DMS153 treated with DMSO at 0.1 percent for 48 hours (cell line): ENCODE results near the gene DND1.
"Not testable (repeated sequence)": the region's sequence is repeated elsewhere in the genome, so short reads cannot be mapped to it uniquely, and the experiment has no call there.

Experiments
- DNase-seq: peaks from one replicate; lab custom pipeline; 2025; ENCODE audit not compliant: unreplicated experiment; lab: John Stamatoyannopoulos, UW

The DND1 gene

DNA sequence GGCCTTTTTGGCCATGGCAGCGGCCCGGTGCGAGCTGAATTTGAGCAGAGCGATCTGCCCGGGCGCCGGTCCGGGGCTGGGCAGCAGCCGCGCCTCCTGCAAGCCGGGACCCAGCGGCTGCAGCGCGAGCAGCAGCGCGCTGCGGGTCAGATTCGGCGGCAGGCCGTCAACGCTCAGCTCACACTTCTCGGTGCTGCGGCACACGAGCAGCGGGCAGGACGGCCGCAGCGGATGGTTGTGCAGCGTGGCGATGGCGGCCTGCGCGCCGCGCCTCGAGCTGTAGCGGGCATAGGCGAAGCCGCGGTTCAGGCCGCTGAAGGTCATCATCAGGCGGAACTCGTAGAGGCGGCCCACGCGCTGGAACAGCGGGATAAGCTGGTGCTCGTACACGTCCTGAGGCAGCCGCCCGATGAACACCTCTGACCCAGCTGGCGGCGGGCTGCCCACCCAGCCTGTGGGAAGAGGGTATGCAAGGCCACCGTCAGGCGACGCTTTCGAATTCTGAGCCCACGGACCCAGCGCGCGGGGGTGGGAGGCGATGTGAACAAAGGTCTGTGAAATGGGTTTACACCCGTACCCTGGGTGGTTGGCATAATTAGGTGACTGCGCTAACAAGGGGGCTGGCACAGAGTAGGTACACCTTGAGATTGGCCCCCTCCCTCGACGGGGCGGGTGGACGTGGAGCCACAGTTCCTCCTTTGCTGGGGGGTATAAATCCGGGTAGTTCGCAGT is 755 bp downstream of the DND1 start:
- DNase-seq, result no peak

DNA sequence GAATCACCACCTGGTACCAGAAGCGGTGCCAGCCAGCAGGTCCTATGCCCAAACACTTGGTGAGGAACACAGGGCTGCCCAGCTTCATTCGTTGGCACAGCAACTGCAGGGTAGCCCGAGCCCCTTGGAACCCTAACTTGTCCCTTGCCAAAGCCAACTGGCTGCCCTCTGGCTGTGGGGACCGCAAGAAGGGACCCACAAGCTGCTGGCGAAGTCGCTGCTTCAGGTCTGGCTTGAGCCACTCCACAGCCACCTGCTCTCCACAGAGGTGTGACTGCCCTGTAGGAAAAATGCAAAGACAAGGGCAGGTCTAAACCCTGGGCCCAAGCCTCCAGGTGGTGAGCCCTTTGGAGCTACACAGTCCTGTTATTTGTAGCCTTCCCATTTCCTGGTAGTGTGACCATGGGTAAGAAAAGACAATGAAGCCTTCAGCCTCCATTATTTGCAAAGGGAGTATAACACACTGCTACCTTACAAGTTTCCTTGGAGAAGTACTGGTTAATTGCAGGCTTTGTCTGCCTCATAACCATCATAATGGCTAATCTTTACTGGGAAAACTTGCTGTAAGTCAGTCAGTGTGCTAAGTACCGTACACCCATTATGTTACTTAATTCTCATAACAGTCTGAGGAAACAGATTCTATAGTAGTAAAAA is 1.8 kb downstream of the DND1 start:
- DNase-seq, result no peak

DNA sequence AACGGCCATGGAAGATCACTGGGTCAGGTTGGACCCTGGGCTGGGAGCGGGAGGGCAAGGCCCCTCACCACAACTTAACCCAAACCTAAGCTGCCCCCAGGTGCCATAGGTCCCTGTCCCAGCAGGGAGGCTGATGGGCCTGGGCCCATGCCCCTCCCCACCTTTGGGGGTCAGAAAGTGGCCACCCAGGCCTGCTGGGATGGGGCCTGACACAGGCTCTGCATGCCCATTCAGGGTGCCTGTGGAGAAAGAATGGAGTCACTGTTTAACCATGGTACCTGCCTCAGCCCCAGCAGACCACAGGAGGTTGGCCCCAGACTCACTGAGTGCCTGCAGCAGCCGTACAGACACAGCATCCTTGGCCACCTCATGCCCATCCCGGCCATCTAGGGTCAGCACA is 2.3 kb downstream of the DND1 start:
- DNase-seq, result not testable (repeated sequence)

DNA sequence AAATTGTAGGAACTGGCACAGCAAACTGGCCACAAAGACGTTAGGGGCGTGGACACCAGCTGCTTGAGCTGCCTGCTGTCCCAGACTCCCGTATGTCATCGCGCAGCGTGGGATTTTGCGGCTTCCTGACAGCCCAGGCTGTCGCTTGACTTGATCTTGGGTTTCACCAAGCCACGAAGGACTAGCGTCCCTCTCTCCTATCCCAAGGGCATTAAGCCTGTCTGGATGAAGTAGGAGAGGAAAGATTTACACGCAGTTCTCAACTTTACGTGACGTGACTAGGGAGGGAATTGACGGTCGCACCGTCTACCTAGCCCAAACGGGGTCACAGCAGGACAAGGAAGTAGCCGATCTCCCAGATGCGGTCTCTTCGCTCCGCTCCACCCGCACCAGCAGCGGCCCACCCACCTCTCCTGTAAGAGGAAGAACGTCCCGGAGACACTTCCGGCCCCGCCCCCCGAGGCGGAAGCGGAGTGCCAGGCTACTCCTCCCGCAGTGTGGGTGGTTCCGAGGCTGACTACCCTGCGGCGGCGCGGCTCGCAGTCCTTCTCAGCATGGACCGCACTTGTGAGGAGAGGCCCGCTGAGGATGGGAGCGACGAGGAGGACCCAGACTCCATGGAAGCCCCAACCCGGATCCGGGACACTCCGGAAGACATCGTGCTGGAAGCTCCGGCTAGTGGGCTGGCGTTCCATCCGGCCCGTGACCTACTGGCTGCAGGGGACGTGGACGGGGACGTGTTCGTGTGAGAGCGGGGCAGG is 8.8 kb downstream of the DND1 start, which contains the start of gene WDR55:
WDR55 (plus strand) TSS at position 546 of the 761 bp plus-strand sequence; CDS start at position 555, 9 bp downstream.
- DNase-seq, result peak; percentile 52

DNA sequence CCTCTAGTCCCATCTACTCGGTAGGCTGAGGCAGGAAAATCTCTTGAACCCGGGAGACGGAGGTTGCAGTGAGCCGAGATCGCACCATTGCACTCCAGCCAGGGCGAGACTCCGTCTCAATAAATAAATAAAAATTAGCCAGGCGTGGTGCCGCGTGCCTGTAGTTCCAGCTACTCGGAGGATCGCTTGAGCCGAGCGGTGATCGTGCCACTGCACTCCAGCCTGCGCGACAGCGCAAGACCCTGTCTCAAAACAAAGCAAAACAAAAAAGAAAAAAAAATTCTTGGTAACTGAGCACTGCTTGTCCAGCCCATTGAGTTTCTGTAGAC is 9.4 kb downstream of the DND1 start:
- no peak for DNase-seq

DNA sequence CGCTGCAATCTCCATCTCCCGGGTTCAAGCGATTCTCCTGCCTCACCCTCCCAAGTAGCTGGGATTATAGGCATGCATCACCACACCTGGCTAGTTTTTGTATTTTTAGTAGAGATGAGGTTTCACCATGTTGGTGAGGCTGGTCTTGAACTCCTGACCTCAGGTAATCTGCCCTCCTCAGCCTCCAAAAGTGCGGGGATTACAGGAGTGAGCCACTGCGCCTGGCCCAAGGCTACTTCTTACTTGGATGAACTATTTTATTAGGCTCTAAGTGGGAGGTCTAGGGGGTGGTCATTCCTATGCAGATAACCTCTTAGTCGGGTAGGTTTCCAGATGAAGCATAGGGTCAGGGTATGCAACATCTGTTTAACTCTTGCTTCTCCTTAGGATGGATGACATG is 13.0 kb downstream of the DND1 start:
- not testable (repeated sequence) for DNase-seq

DNA sequence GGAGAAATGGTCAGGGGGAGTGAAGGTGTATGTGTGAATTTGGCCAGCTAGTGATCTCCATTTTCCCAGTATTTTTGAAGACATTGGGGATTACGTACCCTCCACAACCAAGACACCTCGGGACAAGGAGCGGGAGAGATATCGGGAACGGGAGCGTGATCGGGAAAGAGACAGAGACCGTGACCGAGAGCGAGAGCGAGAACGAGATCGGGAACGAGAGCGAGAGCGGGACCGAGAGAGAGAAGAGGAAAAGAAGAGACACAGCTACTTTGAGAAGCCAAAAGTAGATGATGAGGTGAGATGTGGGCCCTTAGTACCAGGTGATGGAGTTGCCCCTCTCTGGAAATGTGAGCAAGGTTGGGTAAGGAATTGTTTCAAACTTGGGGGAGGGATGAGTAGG is 14.5 kb downstream of the DND1 start:
- no peak for DNase-seq

DNA sequence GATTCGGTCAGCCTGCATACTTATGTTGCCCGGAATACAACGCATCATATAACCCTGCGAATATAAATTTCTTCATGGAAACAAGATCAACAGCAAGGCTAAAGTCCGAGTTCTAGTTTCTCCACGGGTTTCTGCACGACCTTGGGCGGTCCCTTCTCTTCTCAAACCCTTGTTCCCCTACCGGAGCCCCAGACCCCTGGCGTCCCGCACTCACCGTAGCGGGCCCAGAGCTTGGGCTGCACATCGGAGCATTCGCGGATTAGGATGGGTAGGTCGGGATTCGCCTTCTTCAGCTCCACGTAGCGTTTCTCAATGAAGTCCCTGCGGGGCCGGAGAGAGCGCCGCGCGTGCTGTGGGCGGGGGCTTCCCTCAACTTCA is 26.3 kb downstream of the DND1 start:
- no peak for DNase-seq

DNA sequence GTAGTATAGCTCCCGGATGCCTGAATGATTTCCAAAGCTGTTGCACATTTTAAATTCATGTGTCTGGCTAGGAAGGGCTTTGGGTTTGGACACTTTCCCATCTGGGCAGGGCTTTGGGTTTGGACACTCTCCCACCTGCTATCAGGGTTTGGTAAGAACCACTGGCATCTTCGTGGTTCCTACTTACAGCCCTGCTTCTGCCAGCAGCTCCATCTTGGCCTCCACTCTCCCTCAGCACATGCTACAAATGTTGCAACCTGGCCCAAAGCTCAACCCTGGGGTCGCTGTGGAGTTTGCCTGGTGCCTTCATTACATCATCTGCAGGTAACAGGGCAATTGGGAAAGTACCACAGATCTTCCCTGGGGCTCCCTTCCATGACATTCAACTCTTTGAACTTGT is 30.7 kb downstream of the DND1 start:
- no peak for DNase-seq

DNA sequence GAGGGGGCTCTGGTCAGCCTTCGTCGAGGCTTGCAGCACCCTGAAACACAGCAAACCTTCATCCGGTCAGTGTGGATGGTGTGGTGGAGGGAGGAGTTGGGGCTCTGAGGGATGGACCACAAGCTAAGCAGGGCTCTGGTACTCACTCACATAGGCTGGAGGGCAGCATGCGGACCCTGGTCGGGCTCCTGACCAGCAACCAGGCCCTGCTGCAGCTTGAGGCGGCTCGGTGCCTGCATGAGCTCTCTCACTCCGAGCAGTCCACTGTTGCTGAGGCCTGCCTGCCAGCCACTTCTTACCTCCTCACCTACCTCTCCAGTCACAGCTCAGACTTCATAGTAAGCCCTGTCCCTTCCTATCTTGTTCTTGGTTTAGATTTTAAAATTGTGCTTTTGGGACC is 31.7 kb downstream of the DND1 start:
- DNase-seq, result no peak

DNA sequence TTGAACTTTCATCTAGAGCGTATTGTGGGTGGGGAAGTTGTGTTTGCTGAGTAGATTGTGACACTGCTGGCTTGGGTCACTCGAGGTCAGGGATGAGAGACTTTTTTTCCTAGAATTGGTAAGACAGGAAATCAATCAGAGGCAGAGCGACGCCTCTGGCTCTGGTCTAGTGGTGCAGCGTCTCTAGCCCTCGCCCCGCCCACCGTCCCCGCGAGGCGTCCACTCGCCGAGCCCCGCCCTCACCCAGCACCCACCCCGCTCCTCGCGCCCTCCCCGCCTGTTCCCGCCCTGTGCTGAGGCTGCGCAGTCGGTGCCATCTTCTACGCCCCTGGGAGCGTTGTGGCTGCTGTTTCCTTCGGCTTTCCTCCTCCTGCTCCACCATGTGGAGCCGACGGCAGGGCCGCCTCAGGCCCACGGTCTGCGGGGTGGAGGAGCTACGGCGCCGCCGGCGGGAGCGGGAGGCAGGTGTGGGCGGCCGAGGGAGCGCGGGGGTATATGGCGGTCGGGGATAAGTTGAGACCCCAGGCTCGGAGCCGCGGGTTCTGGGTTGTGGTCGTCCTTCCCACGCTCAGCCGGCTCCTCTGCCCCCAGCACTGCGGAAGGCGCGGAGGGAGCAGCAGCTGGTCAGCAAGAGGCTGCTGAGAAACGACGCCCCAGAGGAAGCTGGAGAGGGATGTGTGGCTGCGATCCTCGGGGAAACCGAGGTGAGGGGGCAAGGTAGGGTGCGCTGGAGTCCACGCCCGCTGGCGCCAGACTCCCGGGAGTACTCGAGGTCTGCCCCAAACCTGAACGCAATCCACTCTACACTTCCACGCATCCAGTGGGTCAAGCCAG is 34.0 kb downstream of the DND1 start, which contains the start of gene TMCO6:
TMCO6 (plus strand) TSS at position 304 of the 834 bp plus-strand sequence; CDS start at position 381, 77 bp downstream.
- DNase-seq, result peak; percentile 44

DNA sequence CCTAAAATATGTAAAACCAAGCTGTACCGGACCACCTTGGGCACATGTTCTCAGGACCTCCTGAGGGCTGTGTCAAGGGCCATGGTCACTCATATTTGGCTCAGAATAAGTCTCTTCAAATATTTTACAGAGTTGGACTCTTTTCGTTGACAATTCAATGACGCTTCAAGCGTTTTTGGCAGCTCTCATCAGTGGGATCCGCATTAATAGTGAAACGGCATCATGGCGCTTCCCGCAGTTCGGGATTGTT is 34.6 kb downstream of the DND1 start:
- not testable (repeated sequence) for DNase-seq

DNA sequence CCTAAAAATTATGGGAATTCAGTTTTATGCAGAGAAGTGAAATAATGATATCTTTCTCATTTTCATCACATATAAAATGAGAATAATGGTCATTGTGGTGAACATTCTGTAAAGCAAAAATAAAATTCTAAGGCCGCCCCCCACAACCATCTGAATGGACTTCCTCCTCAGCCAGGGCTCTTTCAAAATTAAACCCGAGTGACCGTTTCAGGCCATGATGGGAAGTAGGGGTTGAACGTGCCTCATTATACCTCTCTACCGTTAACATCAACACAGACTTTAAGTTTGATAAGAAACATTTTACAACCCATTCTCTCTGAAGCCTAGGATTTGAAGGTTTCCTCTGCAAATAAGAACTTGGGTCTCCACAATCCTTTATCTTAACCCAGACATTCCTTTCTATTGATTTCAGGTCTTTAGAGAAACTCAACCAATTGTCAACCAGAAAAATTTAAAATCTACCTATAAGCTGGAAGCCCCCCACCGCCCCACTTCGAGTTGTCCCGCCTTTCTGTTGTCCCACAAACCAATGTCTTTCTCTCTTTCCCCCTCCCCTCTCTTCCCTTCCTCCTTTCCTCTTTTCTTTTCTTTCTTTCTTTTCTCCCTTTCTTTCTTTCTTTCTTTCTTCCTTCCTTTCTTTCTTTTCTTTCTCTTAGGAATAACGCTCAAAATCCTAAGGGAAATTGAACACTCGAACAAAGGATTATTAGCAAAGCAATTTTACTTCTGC is 35.8 kb downstream of the DND1 start:
- no peak for DNase-seq

DNA sequence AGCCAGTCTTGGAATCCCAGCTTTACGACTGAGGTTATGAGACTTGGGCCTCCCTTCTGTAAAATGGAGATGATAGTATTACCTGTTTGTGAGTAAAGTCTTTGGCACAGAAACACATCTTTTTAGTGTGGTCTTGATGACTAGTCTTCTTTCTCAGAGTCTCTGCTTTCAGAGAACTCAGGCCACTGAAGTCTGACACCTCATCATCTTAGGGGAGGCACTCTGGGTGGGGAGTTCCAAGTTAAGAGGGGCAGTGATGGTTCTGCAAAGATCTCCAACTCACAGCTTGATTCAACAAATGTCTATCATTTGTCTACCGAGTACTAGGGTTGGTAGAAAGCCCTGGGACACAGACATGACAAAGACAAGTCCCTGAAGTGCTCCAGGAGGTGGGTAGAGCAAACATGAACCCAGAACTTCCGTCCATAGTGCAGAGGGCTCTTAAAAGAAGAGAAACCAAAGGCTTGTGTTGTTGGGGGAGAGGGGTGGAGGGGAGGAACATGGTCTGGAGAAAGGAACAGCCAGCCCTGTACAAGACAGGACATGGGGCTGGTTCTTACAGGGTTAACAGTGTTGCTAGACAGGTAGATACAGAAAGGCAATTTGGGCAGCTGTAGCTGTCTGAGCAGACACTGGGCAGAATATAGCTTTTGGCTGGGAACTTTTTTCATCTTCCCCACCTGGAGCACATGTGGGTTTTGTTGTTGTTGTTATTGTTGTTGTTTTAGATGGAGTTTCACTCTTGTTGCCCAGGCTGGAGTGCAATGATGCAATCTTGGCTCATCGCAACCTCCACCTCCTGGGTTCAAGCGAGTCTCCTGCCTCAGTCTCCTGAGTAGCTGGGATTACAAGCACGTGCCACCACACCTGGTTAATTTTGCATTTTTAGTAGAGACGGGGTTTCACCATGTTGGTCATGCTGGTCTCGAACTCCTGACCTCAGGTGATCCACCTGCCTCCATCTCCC is 37.8 kb downstream of the DND1 start:
- no peak for DNase-seq

DNA sequence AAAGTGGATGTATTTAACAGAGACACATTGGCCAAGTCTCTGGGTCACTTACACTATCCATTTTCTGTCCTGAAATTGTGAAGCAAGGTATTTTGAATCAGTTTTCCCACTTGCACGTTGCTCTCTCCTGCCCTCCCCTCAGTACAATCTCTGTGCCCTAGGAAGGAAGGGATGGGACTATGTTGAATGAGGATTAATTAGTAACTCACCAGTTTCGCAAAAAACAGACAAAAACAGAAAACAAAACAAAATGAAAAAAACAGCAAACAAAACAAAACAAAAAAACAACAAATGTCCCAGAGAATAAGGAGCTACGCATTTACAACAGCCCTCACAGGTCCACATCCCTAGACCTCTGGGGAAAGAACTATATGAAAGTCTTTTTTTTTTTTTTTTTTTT is 39.3 kb downstream of the DND1 start:
- no peak for DNase-seq

DNA sequence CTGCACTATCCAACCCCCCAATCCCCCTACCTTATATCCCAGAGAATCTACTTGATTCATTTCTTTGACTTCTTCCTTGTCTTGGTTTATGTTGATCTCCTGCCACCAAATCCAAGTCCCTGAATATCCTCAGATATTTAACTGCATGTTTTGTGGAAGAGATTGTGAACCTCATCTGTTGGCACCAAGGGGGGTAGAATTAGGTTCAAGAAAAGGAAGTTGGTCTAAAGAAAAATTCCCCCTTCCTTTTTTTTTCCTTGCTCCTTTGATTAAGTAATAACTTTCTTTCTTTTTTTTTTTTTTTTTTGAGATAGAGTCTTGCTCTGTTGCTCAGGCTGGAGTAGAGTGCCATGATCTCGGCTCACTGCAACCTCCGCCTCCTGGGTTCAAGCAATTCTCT is 39.9 kb downstream of the DND1 start:
- no peak for DNase-seq

DNA sequence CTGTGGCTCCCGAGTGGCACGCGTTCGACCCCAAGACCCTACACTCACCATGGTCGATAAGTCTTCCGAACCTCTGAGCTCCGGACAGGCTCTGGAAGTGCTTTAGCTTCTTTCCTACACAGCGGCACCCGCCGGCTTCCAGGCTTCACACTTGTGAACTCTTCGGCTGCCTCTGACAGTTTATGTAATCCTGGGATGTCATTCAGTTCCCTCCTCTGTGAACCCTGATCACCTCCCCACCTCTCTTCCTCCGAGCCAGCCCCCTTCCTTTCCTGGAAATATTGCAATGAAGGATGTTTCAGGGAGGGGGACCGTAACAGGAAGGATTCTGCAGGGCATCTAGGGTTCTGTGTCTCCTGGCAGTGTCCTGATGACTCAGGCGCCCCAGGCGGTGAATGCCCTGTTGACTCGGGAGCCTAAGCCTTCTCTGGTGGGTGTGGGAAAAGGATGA is 40.3 kb downstream of the DND1 start, which contains the start of gene CD14:
CD14 (minus strand) TSS at position 155 of the 451 bp plus-strand sequence; CDS start at position 51, 104 bp downstream.
- DNase-seq, result no peak

DNA sequence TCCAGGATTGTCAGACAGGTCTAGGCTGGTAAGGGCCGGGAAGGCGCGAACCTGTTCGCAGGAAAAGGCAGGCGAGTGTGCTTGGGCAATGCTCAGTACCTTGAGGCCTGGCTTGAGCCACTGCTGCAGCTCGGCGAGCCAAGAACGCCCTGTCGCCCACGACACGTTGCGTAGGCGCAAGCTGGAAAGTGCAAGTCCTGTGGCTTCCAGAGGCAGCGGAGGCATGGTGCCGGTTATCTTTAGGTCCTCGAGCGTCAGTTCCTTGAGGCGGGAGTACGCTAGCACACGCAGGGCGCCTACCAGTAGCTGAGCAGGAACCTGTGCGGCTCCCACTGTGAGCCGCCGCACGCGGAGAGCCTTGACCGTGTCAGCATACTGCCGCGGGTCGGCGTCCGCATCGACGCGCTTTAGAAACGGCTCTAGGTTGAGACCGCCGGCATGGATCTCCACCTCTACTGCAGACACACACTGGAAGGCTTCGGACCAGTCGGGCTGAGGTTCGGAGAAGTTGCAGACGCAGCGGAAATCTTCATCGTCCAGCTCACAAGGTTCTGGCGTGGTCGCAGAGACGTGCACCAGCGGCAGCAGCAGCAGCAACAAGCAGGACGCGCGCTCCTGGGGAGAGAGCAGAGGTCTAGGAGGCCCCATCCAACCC is 40.9 kb downstream of the DND1 start:
- no peak for DNase-seq

DNA sequence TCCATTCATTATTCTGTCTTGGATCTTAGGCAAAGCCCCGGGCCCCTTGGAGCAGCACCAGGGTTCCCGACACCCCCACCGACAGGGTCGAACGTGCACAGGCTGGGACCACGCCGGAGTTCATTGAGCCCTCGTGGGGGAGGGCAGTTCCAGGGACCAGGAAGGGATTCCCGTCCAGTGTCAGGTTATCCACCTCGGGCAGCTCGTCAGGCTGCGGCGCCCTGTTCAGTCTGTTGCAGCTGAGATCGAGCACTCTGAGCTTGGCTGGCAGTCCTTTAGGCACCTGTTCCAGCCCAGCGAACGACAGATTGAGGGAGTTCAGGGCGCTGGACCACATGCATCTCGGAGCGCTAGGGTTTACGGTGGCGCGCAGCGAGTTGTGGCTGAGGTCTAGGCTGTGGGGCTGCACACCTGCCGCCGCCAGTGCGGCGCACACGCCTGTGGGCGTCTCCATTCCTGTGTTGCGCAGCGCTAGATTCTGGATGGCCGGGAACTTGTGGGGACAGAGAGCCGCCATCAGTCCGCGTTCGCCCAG is 41.5 kb downstream of the DND1 start:
- DNase-seq, result no peak
